H1 (cell line): ENCODE measurements around the gene GPR150. TPM values are rescaled to one million over a fixed set of nuclear protein-coding genes. Genes with fewer than 3 reads are reported as not detected.

Experiments used
- CTCF ChIA-PET: fragments of 300-600 bp; sonication (Branson Sonifier 250); formaldehyde crosslinking; loops from one replicate; lab custom pipeline; 2021; ENCODE audit not compliant: partially characterized antibody; lab: Charles Lee
- POLR2A ChIA-PET: fragments of 300-600 bp; sonication (Branson Sonifier 250); formaldehyde crosslinking; loops from one replicate; lab custom pipeline; 2021; ENCODE audit warnings: inconsistent platforms; ENCODE audit not compliant: partially characterized antibody; lab: Charles Lee
- DNase-seq, 2 experiments: peaks; one replicate each; pipeline versions ENCODE4 v3.0.0 to v3.0.0-alpha.2; 2010 to 2022; ENCODE audit warnings: low spot score in 2 of 2, low read depth in 1 of 2, mixed read lengths in 1 of 2
- FAIRE-seq: peaks from 2 replicates; lab custom pipeline; 2011; peaks lifted over from hg19 to GRCh38; lab: Jason Lieb, UNC
- H2AFZ ChIP-seq: 2 replicates; pipeline ENCODE4 v1.8.1; 2012; ENCODE audit warnings: low read length, inconsistent platforms
- H2AK5ac ChIP-seq: 2 replicates; pipeline ENCODE4 v1.6.1; 2013; ENCODE audit warnings: low read depth, low read length
- H2BK120ac ChIP-seq: replicated peaks from 2 replicates; pipeline ENCODE3; 2013; ENCODE audit warnings: low read depth, low read length, inconsistent platforms
- H2BK12ac ChIP-seq: 2 replicates; pipeline ENCODE4 v1.6.1; 2013; ENCODE audit warnings: low read depth, low read length
- H2BK15ac ChIP-seq: 2 replicates; pipeline ENCODE4 v1.6.1; 2013; ENCODE audit warnings: low read length
- H2BK20ac ChIP-seq: 2 replicates; pipeline ENCODE4 v1.6.1; 2013; ENCODE audit warnings: low read length
- H2BK5ac ChIP-seq: 2 replicates; pipeline ENCODE4 v1.6.1; 2013; ENCODE audit warnings: low read depth, low read length
- H3K14ac ChIP-seq: 2 replicates; pipeline ENCODE4 v1.6.1; 2013; ENCODE audit warnings: inconsistent platforms; ENCODE audit not compliant: insufficient read length
- H3K18ac ChIP-seq: 2 replicates; pipeline ENCODE4 v1.6.1; 2013; ENCODE audit warnings: low read length; ENCODE audit errors: extremely low read depth
- H3K23ac ChIP-seq: 2 replicates; pipeline ENCODE4 v1.6.1; 2013; ENCODE audit warnings: inconsistent platforms; ENCODE audit not compliant: insufficient read length
- H3K23me2 ChIP-seq: 2 replicates; pipeline ENCODE4 v1.6.1; 2013; ENCODE audit warnings: low read depth, low read length
- H3K27ac ChIP-seq: 2 replicates; pipeline ENCODE4 v1.6.1; 2011; ENCODE audit warnings: low read depth, low read length, inconsistent platforms
- H3K27me3 ChIP-seq, 4 experiments: replicated peaks in 1 of 4; 1 replicate in 1 of 4; 2 replicates in 3 of 4; pipeline versions ENCODE4 v1.6.1 to v1.8.1; 2011 to 2013; ENCODE audit warnings: low read length in 3 of 4, mild to moderate bottlenecking in 3 of 4, inconsistent platforms in 2 of 4, mixed read lengths in 2 of 4, moderate library complexity in 1 of 4; ENCODE audit not compliant: control insufficient read depth in 3 of 4, insufficient read depth in 3 of 4; ENCODE audit errors: extremely low read depth in 1 of 4
- H3K36me3 ChIP-seq, 4 experiments: 2 replicates each; pipeline versions ENCODE4 v1.6.1 to v1.8.1; 2011 to 2013; ENCODE audit warnings: mild to moderate bottlenecking in 4 of 4, low read length in 3 of 4, moderate library complexity in 2 of 4, control low read depth in 1 of 4, inconsistent platforms in 1 of 4; ENCODE audit not compliant: insufficient read depth in 4 of 4, control insufficient read depth in 2 of 4
- H3K4ac ChIP-seq: replicated peaks from 2 replicates; pipeline ENCODE3; 2013; ENCODE audit warnings: low read length, low read depth, mixed read lengths, inconsistent platforms; ENCODE audit not compliant: insufficient read length
- H3K4me1 ChIP-seq, 4 experiments: replicated peaks in 1 of 4; 1 replicate in 1 of 4; 2 replicates in 3 of 4; pipeline versions ENCODE4 v1.6.1 to v1.8.1; 2011 to 2013; ENCODE audit warnings: low read length in 3 of 4, inconsistent platforms in 2 of 4, mixed read lengths in 1 of 4; ENCODE audit not compliant: insufficient read depth in 4 of 4, control insufficient read depth in 3 of 4
- H3K4me2 ChIP-seq, 2 experiments: 2 replicates each; pipeline versions ENCODE4 v1.6.1 to v1.8.1; 2011 to 2013; ENCODE audit warnings: low read depth in 2 of 2, low read length in 2 of 2, control low read depth in 1 of 2, inconsistent platforms in 1 of 2, mild to moderate bottlenecking in 1 of 2; ENCODE audit not compliant: insufficient read depth in 1 of 2
- H3K4me3 ChIP-seq, 4 experiments: fragments of 200-600, 300-600 bp in 1 of 4; sonication (generic), shearing (Covaris generic), sonication (Bioruptor Twin) in 1 of 4; 2 replicates each; pipeline versions ENCODE4 v1.5.1 to v1.8.1; 2011 to 2016; ENCODE audit warnings: low read length in 4 of 4, low read depth in 3 of 4, control low read depth in 2 of 4, inconsistent platforms in 2 of 4, mild to moderate bottlenecking in 2 of 4, mixed read lengths in 1 of 4, moderate library complexity in 1 of 4; ENCODE audit not compliant: insufficient read depth in 2 of 4; ENCODE audit errors: extremely low read depth in 1 of 4
- H3K56ac ChIP-seq: replicated peaks from 2 replicates; pipeline ENCODE3; 2013; ENCODE audit warnings: low read depth, mild to moderate bottlenecking, mixed read lengths, low read length, inconsistent platforms; ENCODE audit not compliant: insufficient read length
- H3K79me1 ChIP-seq: 2 replicates; pipeline ENCODE4 v1.6.1; 2013; ENCODE audit warnings: low read depth, low read length, control low read depth
- H3K79me2 ChIP-seq, 2 experiments: 2 replicates each; pipeline versions ENCODE4 v1.6.1 to v1.8.1; 2012 to 2013; ENCODE audit warnings: low read length in 2 of 2, mild to moderate bottlenecking in 2 of 2, inconsistent platforms in 1 of 2; ENCODE audit not compliant: insufficient read depth in 2 of 2, control insufficient read depth in 1 of 2
- H3K9ac ChIP-seq, 4 experiments: replicated peaks in 1 of 4; 1 replicate in 1 of 4; 2 replicates in 3 of 4; pipeline versions ENCODE4 v1.6.1 to v1.8.1; 2011 to 2013; ENCODE audit warnings: low read depth in 3 of 4, low read length in 3 of 4, control low read depth in 2 of 4, mild to moderate bottlenecking in 2 of 4, moderate library complexity in 2 of 4, inconsistent platforms in 1 of 4; ENCODE audit errors: extremely low read depth in 1 of 4
- H3K9me3 ChIP-seq, 2 experiments: 2 replicates each; pipeline versions ENCODE4 v1.6.1 to v1.8.1; 2012 to 2013; ENCODE audit warnings: mild to moderate bottlenecking in 2 of 2, moderate library complexity in 2 of 2, control low read depth in 1 of 2, inconsistent platforms in 1 of 2, low read depth in 1 of 2, low read length in 1 of 2, mixed read lengths in 1 of 2; ENCODE audit not compliant: insufficient read depth in 2 of 2
- H4K20me1 ChIP-seq, 2 experiments: replicated peaks in 1 of 2; 2 replicates each; pipeline versions ENCODE3 to v1.8.1; 2011 to 2013; ENCODE audit warnings: inconsistent platforms in 2 of 2, low read length in 2 of 2, mild to moderate bottlenecking in 1 of 2; ENCODE audit not compliant: insufficient read depth in 2 of 2, control insufficient read depth in 1 of 2
- H4K5ac ChIP-seq: 2 replicates; pipeline ENCODE4 v1.6.1; 2013; ENCODE audit warnings: low read length, low read depth, mixed read lengths, inconsistent platforms; ENCODE audit not compliant: insufficient read length
- H4K8ac ChIP-seq: 2 replicates; pipeline ENCODE4 v1.8.0; 2013; ENCODE audit warnings: mild to moderate bottlenecking, moderate library complexity, low read length, inconsistent platforms; ENCODE audit not compliant: insufficient read depth; ENCODE audit errors: extremely low read depth
- H4K91ac ChIP-seq: replicated peaks from 2 replicates; pipeline ENCODE3; 2013; ENCODE audit warnings: low read length, mixed read lengths, inconsistent platforms; ENCODE audit not compliant: insufficient read length
- BRCA1 ChIP-seq: IDR thresholded peaks from 2 replicates; pipeline ENCODE4 v1.6.1; 2012; ENCODE audit warnings: low read depth, low read length, improper control_type of control experiment
- CHD2 ChIP-seq: IDR thresholded peaks from 2 replicates; pipeline ENCODE4 v1.6.1; 2012; ENCODE audit warnings: low read length, improper control_type of control experiment
- EGR1 ChIP-seq: IDR thresholded peaks from 2 replicates; pipeline ENCODE4 v1.6.1; 2011; ENCODE audit warnings: low read depth, low read length, borderline replicate concordance
- GABPA ChIP-seq: IDR thresholded peaks from 2 replicates; pipeline ENCODE4 v1.6.1; 2011; ENCODE audit warnings: mild to moderate bottlenecking, low read length, moderate library complexity, borderline replicate concordance; ENCODE audit not compliant: insufficient read depth
- HDAC6 ChIP-seq: IDR thresholded peaks from one replicate; pipeline ENCODE4 v1.7.1; 2012; ENCODE audit warnings: low read depth, mild to moderate bottlenecking, inconsistent platforms, low read length, moderate library complexity
- KDM1A ChIP-seq: fragments of 200-600, 300-600 bp; sonication (generic); IDR thresholded peaks from 2 replicates; pipeline ENCODE4 v1.7.1; 2016; ENCODE audit warnings: mild to moderate bottlenecking, low read length, borderline replicate concordance
- POLR2A ChIP-seq, 2 experiments: IDR thresholded peaks; 1 replicate in 1 of 2; 2 replicates in 1 of 2; pipeline ENCODE4 v1.6.1; 2011; ENCODE audit warnings: low read depth in 2 of 2, low read length in 2 of 2, mild to moderate bottlenecking in 2 of 2; ENCODE audit errors: control extremely low read depth in 1 of 2
- POLR2AphosphoS5 ChIP-seq: IDR thresholded peaks from 2 replicates; pipeline ENCODE4 v1.6.1; 2011; ENCODE audit warnings: low read depth, low read length
- POU5F1 ChIP-seq: IDR thresholded peaks from 2 replicates; pipeline ENCODE4 v1.6.1; 2011; ENCODE audit warnings: low read depth, mild to moderate bottlenecking, low read length, moderate library complexity
- SAP30 ChIP-seq: fragments of 300-600 bp; sonication (generic); IDR thresholded peaks from 2 replicates; pipeline ENCODE4 v1.7.1; 2012; ENCODE audit warnings: low read length, moderate library complexity, mild to moderate bottlenecking, inconsistent platforms; ENCODE audit not compliant: insufficient read depth, insufficient replicate concordance
- SP4 ChIP-seq: IDR thresholded peaks from 2 replicates; pipeline ENCODE4 v1.6.1; 2012; ENCODE audit warnings: low read length, inconsistent platforms
- YY1 ChIP-seq: IDR thresholded peaks from 2 replicates; pipeline ENCODE4 v1.6.1; 2011; ENCODE audit warnings: low read depth, mild to moderate bottlenecking, low read length
- WGBS, 2 experiments: shearing (Covaris generic) in 1 of 2; methylation state at CpG; one replicate each; pipeline versions ENCODE4 v1.1.6 to v1.1.7; 2013 to 2015; ENCODE audit warnings: low lambda C conversion rate in 2 of 2, mixed read lengths in 2 of 2, inconsistent platforms in 1 of 2, low coverage in 1 of 2, missing lambda C conversion rate in 1 of 2; ENCODE audit not compliant: insufficient replicate concordance in 2 of 2, insufficient coverage in 1 of 2, insufficient read length in 1 of 2; ENCODE audit errors: extremely low coverage in 1 of 2, missing lambda C conversion rate in 1 of 2; 5-methylcytosine and 5-hydroxymethylcytosine counted together
- polyA plus RNA-seq, 7 experiments: library from polyadenylated mRNA; depleted of rRNA in 3 of 7; stranded (reverse) in 5 of 7; unstranded in 2 of 7; fragments of >200 nt in 5 of 7; fragments of 200-250 nt in 2 of 7; gene quantifications; 1 replicate in 5 of 7; 2 replicates in 1 of 7; 4 replicates in 1 of 7; pipeline versions ENCODE4 v1.2.1 to v1.2.3, GENCODE V29; 2011 to 2013; ENCODE audit warnings: missing spikeins in 2 of 7, mixed read lengths in 2 of 7
- total RNA-seq: library from RNA; stranded (reverse); fragmentation: NEBNext Ultra II Directional; extraction: Animal tissue kit (Norgen Biotek cat#: 25700); gene quantifications from 2 replicates; pipeline ENCODE4 v1.2.1, GENCODE V29; 2021
- TF ChIP-seq, protein P1 (sequence below): IDR thresholded peaks from 2 replicates; pipeline ENCODE4 v1.6.1; 2012; ENCODE audit warnings: low read length, inconsistent platforms

Gene GPR150
- total and polyA plus RNA-seq, 2 of the 8 experiments (the other 6 are each of a cell fraction or from before 2014, with no cell fraction given), result 0.14 TPM; not detected in 1

DNA sequence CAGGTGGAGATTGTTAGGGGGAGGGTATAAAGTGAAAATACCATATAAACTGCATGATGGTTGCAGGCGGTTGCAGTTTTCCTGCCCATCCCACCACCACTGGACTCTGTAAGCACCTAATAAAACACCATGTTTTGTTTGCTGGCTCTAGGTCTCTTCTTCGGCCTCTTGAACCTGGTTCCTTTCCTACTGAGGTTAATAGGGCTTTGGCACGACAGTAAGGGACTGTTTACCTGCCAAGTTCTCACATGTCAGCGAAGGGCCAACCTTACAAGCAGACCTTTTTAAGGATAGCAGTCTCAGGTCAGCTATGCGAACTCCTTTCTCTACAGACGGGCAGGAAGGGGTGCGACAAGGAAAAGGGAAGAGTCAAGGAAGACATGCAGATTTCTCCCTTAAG, 23.3 kb downstream of the GPR150 start:
- no peak overlapping the region for H3K9ac ChIP-seq
- H3K18ac ChIP-seq, result no peak overlapping the region
- H3K4me3 ChIP-seq, result no peak overlapping the region
- no peak overlapping the region for H2AFZ ChIP-seq
- no peak overlapping the region for H3K56ac ChIP-seq
- 85% methylated on average over 7 of the region's 7 CpGs; no CpG with 5 or more reads in 1 of the 2 experiments for WGBS, 2 experiments
- no peak overlapping the region for H3K14ac ChIP-seq
- H3K4me1 ChIP-seq, result peaks cover 0 to 6% (median 3%) of the 10 kb centered on the region in 4 experiments; a peak in 2 of 7 replicates
- no peak overlapping the region for H2BK12ac ChIP-seq
- H3K27ac ChIP-seq, result no peak overlapping the region
- no peaks in the 10 kb centered on the region for H3K79me1 ChIP-seq
- peaks cover 7% of the 10 kb centered on the region for H3K23me2 ChIP-seq
- POLR2A ChIA-PET, result interaction anchor here (1.6 kb wide), 1 partner anchor 11 kb away, joined by 4 read pairs; no protein-coding TSS in a partner anchor
- no peak overlapping the region for H4K8ac ChIP-seq
- H3K79me2 ChIP-seq, result no peaks in the 10 kb centered on the region
- no peak overlapping the region for H2AK5ac ChIP-seq
- H2BK20ac ChIP-seq, result no peak overlapping the region
- no peaks in the 10 kb centered on the region for H4K20me1 ChIP-seq
- no peak overlapping the region for H4K5ac ChIP-seq
- H4K91ac ChIP-seq, result no peak overlapping the region
- CTCF ChIA-PET, result interaction anchor here (1.0 to 6.4 kb wide), 14 partner anchors 9 to 370 kb away, joined by 3 to 42 read pairs (median 5); partner anchors contain the start of gene RHOBTB3
- DNase-seq (no peak), FAIRE-seq (no peak)
- H3K23ac ChIP-seq, result no peak overlapping the region
- no peak overlapping the region for H3K4ac ChIP-seq
- no peak overlapping the region for H3K4me2 ChIP-seq
- no peaks in the 10 kb centered on the region for H3K9me3 ChIP-seq
- H3K36me3 ChIP-seq, result no peaks in the 10 kb centered on the region
- H2BK120ac ChIP-seq, result no peak overlapping the region
- no peaks in the 10 kb centered on the region for H3K27me3 ChIP-seq
- no peak overlapping the region for H2BK15ac ChIP-seq
- no peak overlapping the region for H2BK5ac ChIP-seq
- TF ChIP-seq KDM1A (no peak), SP4 (no peak), POLR2AphosphoS5 (no peak), HDAC6 (no peak), POU5F1 (no peak), CHD2 (no peak), YY1 (no peak), GABPA (no peak), POLR2A (IDR thresholded peaks at IDR 0.05; ENCODE audit: control extremely low read depth in 1 of 2, low read depth in 2 of 2, low read length in 2 of 2) (no peak), SAP30 (no peak), BRCA1 (no peak), EGR1 (no peak)
- TF ChIP-seq, protein P1, sequence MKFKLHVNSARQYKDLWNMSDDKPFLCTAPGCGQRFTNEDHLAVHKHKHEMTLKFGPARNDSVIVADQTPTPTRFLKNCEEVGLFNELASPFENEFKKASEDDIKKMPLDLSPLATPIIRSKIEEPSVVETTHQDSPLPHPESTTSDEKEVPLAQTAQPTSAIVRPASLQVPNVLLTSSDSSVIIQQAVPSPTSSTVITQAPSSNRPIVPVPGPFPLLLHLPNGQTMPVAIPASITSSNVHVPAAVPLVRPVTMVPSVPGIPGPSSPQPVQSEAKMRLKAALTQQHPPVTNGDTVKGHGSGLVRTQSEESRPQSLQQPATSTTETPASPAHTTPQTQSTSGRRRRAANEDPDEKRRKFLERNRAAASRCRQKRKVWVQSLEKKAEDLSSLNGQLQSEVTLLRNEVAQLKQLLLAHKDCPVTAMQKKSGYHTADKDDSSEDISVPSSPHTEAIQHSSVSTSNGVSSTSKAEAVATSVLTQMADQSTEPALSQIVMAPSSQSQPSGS, result no peak
